ENCODE results near the gene RPS27.

GRCh38 chr1:153945131-153945794 is 45.3 kb upstream of the RPS27 start:
- TF ChIP-seq, protein P1, sequence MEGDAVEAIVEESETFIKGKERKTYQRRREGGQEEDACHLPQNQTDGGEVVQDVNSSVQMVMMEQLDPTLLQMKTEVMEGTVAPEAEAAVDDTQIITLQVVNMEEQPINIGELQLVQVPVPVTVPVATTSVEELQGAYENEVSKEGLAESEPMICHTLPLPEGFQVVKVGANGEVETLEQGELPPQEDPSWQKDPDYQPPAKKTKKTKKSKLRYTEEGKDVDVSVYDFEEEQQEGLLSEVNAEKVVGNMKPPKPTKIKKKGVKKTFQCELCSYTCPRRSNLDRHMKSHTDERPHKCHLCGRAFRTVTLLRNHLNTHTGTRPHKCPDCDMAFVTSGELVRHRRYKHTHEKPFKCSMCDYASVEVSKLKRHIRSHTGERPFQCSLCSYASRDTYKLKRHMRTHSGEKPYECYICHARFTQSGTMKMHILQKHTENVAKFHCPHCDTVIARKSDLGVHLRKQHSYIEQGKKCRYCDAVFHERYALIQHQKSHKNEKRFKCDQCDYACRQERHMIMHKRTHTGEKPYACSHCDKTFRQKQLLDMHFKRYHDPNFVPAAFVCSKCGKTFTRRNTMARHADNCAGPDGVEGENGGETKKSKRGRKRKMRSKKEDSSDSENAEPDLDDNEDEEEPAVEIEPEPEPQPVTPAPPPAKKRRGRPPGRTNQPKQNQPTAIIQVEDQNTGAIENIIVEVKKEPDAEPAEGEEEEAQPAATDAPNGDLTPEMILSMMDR (IDR thresholded peaks at IDR 0.05): no peak
- TF ChIP-seq EZH2 (IDR thresholded peaks at IDR 0.05; ENCODE audit: borderline replicate concordance, insufficient read depth, low read depth, low read length, poor library complexity, severe bottlenecking): no peak
